HG03442 (cell line): Measurements from ENCODE around the gene LIMS2.

ENCODE experiments used
- ATAC-seq: cut with Tn5 transposase; IDR thresholded peaks from one replicate; pipeline ENCODE4 v1.9.1; 2021; ENCODE audit warnings: mild to moderate bottlenecking, moderate library complexity; ENCODE audit not compliant: unreplicated experiment

Gene LIMS2

DNA sequence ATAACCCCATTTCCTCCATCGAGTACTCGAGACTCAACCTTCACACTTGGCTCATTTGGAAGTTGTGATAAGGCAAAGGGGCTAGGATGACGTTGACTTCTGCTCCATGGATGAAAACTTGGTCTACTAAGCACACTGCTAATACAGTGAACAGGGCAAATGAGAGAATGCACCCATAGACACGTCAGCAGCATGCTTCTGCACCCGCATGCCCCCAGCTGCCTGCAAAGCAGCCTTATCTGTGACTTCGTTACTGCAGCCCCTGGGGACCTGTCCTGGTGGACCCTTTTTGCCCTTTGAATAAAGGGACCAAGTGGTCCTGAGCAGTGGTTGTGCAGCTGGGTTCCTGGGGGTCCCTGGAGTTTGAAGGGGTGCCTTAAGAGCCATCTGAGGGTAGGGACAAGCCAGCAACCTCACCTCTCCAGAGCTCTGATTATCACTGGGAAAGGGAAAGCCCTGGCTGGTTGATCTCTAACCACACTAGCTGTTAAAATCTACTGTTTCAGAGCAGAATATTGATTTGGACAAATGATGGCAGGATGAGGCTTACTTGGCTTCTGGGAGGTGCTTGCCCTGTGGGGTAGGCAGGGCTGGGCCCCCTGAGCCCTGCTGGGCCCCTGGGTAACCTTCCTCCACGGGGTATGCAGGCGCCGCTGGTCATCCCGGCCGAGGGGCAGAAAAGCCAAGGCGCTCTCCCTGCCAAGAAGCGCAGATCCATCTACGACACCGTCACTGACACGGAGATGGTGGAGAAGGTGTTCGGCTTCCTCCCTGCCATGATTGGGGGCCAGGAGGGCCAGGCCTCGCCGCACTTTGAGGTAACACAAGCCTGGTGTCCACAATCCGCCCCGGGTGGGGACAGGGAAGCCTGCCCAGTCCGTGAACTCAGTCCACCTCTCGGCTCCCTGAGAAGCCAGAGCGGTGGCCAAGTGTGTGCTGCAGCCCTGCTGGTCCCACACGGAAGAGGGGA is 67.0 kb downstream of the LIMS2 start:
- no peak for ATAC-seq

DNA sequence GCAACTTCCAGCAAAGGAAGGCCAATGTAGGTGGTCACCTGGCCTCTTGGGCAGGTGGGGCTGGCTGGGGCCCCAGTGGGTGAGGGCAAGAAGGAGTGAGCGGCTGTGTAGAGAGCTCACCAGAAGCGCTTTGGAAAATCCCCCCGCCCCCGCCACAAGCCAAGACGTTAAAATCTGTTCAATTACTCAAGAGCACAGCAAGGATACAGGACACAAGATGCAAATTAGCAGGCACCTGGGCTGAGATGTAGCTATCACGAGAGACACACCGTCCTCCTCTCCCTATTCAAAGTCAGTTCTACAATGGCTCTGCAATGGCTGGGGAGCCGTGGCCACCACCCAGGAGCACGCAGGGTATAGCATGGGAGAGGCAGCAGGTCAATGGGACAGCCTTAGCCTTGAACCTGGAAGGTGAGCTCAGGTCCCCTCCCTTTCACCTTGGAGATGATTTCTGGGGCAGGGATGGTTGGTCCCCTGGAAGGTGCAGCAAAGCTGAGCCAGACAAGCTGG is 67.9 kb downstream of the LIMS2 start:
- ATAC-seq, result no peak

DNA sequence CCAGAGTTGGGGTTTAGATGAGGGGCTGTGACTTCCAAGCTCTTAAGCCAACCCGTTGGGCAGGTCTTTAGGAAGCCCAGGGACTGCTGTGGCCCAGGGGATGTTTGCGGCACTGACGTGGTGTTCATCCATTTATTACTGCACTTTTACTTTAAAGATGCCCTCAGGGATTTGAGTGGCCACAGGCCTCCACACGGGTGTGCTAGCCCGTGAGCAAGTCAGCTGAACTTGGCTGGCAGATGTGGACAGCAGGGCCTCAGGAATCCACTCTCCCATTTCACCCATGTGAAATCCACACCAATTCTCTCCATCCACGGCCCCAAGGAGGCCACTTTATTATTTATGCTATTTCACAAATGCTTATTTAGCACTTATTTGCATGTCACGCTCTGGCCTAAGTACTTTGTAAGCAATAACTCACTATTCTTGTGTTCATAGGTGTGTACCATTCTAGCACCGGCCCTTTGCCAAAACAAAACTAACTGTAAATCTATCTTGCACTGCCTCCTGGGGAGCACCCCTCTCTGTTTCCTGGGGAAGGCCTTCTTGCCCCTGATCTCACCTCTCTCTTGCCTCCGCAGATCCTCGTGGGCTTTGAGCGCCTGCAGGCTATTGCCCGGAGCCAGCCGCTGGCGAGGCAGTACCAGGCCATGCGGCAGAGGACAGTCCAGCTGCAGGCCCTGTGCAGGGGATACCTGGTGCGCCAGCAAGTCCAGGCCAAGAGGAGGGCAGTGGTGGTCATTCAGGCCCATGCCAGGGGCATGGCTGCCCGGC is 68.5 kb downstream of the LIMS2 start:
- ATAC-seq, result no peak

DNA sequence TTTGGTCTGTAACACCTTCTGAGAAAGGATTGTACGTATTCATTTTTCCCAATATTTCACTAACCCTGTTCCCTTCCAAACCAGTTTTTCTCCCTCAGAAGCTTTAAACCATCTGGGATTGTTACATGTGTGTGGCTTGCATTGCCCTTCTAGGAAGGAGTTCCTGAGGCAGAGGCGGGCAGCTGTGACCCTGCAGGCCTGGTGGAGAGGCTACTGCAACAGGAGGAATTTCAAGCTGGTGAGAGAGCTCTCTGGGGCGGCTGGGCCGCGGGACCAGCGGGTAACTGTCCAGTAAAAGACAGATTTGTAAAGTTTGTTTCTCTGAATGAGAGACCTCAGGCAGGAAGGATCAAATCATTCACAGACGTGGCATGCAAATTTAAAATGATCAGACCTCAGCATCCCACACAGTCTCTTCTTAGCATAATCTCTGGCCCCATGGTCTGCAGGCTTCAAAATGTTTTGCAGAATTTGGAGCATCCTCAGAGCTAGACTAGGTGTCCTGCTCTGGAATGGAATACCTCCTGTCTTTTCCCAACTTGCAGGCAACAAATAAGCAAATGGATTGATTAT is 69.6 kb downstream of the LIMS2 start:
- ATAC-seq, result no peak

DNA sequence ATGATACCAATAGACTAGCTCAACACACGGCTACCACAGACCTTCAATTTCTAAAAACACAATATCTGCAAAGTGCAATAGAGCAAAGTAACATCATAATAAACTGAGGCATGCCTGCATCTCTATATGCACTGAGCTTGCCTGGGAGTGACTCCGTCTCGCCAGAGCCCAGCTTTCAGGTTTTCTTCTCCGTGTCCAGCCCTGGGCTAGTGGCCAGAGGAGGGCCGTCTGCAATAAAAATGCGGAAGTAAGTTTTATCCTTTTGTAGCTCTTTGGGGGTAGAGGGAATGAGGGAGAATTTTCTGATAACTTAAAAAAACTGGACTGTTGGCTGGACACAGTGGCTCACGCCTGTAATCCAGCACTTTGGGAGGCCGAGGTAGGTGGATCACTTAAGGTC is 70.3 kb downstream of the LIMS2 start:
- ATAC-seq, result no peak

DNA sequence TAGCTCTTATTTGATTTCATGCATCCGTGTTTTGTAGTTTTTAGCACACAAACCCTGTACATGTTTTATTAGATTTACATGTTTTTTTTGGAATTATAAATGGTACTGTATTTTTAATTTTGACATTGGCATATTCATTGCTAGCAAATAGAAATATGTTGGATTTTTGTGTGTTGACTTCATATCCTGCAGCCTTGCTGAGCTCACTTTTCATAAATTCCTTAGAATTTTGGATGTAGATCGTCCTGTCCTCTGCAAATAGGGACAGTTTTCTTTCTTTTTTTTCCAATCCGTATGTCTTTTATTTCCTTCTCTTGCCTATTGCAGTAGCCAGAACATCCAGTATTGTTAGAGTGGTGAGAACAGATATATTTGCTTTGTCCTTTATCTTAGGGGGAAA is 76.1 kb downstream of the LIMS2 start:
- no peak for ATAC-seq

DNA sequence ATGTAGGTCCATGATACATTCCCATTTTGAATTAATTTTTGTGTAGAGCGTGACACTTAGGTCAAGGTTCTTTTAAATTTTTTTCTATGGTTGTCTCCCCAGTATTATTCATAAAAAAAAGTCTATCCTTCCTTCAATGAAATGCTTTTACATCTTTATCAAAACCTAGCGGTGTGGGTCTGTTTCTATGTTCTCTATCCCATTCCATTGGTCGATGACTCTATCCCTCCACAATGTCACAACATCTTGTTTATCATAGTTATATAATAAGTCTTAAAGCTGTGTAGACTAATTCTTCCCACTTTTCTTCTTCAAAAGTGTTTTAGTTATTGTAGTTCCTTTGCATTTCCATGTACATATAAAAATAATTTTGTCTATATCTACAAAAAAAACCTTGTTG is 76.6 kb downstream of the LIMS2 start:
- ATAC-seq, result no peak

DNA sequence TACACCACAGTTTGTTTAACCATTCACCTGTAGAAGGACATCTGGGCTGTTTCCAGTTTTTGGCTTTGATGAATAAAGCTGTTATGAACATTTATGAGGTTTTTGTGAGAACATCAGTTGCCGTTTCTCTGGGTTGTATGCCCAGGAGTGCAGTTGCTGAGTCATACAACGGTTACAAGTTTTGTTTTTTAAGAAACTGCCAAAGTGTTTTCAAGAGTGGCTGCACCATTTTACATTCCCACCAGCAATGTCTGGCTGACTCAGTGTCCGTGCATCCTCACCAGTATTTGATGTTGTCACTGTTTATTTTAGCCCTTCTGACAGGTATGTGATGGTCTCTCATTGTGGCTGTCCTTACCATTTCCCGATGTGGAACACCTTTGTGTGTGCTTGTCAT is 77.3 kb downstream of the LIMS2 start:
- ATAC-seq, result no peak

DNA sequence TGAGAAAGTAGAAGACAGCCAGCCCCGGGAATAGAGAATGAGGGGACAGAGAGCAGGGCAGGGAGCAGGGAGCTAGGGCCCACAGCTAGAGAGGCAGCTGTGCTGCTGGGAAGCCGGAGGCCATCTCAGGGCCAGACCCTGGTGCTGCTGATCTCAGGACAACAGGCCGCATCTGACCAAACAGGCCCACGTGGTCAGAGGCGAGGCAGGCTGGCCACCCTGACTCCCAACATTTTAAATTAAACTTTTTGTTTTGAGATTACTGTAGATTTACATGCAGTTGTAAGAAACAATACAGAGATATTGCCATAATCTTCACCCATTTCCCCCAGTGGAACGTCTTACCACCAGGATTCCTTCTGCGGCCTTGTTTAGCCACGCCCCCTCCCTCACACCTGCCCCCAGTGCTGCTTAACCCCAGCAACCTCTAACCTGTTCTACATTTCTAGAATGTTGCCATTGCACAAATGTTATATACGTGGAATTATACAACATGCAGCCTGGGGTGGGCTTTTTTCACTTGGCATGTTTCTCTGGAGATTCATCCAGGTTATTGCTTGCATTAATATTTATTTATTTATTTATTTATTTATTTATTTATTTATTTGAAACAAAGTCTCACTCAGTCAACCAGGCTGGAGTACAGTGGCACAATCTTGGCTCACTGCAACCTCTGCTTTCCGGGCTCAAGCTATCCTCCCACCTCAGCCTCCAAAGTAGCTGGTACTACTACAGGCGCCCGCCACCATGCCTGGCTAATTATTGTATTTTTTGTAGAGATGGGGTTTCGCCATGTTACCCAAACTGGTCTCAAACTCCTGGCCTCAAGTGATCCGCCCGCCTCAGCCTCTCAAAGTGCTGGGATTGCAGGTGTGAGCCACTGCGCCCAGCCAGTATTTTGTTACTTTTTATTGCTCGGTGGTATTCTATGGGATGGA is 78.0 kb downstream of the LIMS2 start:
- no peak for ATAC-seq

DNA sequence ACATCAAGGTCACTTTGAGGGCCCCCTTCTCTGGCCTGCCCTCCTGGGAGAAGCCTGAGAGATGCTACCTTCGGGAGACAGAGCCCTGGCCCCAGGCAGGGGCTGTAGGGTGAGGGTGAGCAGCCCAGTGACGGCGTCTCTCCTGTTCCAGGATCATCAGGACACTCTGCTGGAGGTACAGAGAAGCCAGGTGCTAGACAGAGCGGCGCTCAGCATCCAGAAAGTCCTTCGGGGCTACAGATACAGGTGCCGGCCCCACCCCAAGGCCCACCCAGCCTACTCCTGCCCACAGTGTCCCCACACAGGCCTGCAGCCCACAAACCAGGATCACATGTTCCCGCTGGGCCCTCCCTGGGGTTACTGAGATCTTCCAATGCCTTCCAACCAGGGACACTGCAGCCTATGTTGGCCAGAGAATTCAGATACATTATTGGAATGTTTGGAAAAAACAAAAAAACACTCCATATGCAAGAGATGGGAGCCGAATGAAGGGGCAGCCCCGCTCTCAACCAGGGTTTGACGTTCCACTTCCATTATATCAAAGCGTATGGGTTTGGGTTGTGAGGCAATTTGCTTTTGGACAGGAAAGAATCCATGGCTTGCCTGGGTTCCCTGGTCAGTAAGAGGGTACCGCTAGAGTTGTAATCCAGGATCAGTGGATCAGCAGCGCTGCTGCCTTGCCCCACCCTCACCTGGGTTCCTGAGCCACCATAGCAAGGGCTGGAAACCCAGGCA is 78.9 kb downstream of the LIMS2 start:
- ATAC-seq, result no peak

DNA sequence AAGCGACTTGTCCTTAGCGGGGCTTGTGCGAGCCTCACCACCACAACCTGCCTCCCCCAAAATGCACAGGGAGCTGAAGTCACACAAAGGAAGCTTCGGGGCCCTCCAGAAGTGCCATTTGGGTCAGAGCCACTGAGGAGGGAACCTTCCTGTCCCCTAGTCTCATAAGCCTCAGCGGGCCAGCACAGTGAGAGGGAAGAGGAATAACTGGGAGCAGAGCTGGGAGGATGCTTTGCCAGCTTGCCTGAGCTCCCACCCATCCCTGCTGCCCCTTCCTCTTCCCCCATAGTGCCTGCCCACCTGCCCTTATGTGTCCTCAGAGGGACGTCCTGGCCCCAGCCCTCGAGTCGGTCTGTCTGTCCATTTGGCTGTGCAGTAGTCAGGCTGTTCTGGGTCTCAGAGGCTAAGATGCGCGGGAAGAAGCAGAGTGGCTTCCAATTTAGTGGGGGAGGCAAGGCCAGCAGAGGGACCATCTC is 81.2 kb downstream of the LIMS2 start:
- ATAC-seq, result no peak

DNA sequence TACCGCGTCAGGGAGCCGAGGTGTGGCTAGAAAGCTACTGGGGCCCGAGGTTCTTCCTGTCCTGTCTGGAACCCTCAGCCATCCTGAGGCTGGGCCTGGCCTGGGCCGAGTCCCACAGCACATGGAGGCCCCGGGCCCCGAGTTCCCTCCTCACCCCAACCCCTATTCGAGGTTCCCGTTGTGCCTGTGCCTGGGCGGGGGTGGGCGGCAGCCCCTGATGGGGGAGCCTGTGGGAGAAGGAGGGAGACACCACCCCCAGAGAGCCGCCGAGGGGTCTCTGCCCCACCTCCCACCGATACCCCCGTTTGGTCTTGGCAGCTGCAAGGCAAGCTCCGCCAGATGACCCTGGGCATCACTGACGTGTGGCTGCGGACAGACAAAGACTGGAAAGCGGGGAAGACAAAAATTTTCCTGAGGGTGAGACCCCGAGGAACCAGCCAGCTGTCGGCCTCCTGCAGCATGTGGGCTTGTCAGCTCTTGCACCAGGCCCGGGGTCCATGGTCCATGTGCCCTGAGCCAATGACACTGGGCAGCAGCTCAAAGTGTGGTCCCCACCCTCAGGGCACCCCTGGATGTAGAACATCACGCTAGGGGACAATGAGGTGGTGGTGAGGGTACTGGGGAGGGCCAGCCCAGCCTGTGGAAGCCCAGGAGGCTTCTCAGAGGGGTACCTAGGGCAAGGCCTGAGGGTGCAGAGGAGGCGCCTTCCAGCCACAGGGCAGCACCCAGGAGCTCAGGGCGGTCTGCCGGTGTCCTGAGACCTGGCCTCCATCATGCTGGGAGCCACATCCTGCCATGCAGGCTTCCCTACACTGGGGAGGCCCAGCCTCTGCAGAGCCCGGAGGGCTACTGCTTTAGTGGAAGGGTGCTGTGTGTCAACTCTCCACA is 81.9 kb downstream of the LIMS2 start:
- no peak for ATAC-seq

DNA sequence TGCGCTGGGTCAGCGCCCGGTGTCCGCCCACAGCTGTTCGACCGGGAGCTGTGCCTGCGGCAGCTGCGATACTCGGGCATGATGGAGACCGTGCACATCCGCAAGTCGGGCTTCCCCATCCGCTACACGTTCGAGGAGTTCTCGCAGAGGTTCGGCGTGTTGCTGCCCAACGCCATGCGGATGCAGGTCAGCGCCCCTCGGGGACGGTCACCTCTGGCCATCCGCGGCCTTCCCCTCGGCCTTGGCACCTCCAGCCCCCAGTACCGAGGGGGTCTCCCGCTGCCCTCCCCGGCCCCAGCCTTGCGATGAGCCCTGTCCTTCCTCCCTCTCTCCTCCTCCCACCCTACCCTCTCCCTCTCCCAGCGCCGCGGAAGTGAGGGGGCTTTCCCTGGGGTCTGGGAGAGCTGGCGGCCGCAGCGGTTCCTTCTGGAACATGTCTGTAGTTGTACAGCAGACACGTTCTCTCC is 82.5 kb downstream of the LIMS2 start:
- ATAC-seq, result no peak

DNA sequence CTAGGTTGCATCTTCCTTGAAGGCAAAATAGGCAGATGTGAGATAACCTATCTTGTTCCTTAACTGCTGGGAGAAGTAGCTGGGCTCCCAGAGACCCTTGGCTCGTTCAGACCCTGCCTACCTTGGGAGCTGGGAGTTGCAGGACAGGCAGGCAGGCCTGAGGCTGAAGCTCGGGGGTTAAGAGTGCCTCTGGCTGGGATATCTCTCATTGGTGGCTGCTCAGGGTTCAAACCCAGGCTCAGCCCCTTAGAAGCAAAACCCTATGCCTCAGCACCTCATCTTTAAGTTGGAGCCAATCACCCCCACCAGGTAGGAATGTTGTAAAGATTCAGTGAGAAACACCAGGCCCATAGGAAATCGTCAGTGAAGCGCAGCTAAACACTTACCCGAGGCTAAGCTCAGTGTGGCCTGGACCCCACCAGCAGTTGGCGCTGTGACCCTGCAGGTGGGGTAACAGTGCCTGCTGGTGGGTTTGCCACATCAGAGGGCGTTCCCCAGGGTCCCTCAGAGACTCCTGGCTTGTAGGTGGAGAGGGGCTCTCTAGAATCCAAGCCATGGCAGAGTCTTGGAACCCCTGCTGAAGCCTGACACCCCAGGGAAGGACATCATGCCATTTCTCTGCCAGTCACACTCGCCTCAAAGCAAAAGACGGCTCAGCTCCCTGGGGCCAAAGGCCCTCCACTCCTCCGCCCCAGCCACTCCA is 84.0 kb downstream of the LIMS2 start:
- ATAC-seq, result peak; percentile 81

DNA sequence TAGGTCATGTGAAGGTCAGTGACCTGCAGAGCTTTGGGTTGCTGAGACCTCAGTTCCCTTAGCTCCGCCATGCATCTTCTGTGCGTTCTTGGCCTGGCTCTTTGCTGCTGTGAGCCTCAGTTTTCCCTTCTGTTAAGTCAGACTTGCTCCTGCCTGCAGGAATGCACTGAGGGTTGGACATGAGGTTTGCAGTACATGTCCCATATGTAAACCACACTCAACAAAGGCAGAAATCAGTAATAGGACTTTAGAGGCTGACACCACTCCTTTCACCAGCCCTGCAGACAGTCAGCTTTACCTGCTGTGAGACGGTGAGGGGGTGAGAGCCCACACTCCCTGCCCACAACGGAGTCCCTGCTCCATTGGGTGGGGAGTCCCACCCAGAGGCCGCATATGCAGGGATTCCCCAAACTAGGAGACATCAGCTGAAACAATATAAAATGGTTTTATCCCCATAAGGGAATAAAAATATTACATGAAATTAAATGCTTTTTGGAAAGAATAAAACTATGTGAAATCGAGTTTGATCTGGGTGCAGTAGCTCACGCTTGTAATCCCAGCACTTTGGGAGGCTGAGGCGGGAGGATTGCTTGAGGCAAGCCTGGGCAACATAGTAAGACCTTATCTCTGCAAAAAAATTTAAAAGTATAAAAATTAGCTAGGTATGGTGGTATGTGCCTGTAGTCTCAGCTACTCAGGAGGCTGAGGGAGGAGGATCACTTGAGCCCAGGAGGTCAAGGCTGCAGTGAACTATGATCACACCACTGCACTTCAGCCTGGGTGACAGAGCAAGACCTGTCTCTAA is 84.7 kb downstream of the LIMS2 start:
- ATAC-seq, result no peak

DNA sequence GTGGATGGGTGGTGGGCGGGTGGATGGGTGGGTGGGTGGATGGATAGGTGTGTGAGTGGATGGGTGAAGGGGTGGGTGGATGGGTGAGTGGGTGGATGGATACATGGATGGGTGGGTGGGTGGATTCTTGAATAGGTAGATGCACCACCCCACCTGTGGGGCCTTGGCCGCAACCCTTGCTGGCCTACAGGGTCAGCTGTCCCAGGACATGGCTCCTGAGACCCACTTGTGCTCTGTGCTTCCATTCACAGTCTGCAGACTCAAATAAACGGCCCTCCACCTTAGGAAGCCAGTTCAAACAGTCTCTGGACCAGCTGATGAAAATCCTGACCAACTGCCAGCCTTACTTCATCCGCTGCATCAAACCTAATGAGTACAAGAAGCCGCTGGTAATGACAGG is 85.5 kb downstream of the LIMS2 start:
- ATAC-seq, result no peak

DNA sequence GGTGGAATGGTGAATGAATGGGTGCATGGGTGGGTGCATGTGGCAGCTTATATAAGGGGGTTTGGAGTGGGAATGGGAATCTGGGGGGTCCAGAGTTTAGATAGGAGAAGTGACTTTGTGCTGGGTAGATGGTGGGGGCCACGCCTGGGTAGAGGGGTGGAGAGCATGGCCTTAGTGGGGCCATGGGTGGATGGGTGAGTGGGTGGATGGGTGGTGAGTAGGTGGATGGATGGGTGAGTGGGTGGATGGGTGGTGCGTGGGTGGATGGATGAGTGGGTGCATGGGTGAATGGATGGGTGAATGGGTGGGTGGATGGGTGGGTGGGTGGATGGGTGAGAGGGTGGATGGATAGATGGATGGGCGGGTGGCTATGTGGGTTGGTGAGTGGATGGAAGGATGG is 86.0 kb downstream of the LIMS2 start:
- ATAC-seq, result no peak
